NCI-H146 (cell line): Measurements from ENCODE around the gene IFT22.
"Not testable (repeated sequence)": the region's sequence is repeated elsewhere in the genome, so short reads cannot be mapped to it uniquely, and the experiment has no call there.

Experiments used
- DNase-seq: peaks from one replicate; lab custom pipeline; 2025; lab: John Stamatoyannopoulos, UW

IFT22 gene

DNA sequence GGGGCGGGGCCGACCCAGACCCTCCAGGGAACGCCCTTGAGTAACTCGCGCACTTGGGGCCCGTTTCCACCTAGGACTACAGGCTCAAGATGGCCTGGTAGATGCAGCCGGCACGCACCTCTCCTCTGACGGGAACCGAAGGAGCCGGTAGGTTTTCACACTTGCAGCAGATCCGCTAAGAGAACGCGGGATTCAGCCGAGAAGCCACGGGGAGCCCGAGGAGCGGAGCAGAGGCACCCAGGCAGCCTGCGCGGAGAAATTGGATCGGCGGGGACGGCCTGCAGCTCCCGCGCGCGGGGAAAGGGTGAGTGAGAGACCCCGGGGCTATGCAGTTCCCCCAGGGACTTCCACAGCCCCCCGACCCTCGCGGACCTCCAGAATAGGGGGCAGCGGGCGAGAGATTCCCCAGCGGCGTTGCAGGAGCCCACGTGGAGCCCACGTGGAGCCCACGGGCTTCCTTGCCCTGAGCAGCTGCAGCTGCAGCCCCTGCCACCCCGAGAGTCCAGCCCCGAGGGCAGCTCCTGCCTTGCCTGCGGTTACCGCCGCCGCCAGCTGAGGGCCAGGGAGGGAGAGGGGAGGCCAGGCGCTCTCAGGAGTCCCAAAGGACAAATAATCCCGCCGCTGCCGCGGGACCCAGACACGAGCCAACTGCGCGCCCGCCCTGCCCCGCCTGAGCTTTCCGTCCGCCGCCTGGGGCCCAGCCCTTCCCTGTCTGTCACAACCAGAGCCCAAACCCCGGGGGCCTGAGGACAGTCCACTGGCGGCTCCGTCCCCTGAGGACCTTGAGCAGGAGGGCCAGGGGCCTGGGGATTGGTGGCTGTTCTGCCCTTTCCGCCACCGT, 13.1 kb downstream of the IFT22 start:
- peak; percentile 80 for DNase-seq

DNA sequence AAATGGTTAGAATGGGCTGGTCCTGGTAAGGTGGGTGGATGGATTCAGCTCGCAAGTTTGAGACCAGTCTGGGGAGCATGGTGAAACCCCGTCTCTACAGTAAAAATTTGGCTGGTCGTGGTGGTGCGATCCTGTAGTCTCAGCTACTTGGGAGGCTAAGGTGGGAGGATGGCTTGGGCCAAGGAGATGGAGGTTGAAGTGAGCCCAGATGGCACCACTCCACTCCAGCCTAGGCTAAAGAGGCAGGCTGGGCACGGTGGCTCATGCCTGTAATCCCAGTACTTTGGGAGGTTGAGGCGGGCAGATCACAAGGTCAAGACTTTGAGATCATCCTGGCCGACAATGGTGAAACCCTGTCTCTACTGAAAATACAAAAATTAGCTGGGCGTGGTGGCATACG, 15.3 kb downstream of the IFT22 start:
- DNase-seq, result no peak

DNA sequence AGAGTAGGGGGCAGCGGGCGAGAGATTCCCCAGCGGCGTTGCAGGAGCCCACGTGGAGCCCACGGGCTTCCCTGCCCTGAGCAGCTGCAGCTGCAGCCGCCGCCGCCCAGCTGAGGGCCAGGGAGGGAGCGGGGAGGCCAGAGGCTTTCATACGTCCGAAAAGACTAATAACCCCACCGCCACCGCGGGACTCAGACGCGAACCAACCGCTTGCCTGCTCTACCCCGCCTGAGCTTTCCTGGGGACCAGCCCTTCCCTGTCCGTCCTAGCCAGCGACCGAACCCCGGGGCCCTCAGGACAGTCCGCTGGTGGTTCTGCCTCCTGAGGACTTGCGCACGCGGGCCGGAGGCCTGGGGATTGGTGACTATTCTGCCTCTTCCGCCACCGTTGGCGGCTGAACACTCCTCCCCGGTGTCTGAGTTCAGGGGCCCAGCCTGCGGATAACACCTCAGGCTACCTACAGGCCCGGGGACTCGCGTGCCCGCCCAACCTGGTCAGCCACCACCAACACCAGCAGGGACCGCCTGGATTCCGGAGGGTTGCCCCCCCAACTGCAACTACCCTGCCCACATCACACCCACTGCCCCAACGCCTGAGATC, 18.4 kb downstream of the IFT22 start:
- DNase-seq, result no peak

DNA sequence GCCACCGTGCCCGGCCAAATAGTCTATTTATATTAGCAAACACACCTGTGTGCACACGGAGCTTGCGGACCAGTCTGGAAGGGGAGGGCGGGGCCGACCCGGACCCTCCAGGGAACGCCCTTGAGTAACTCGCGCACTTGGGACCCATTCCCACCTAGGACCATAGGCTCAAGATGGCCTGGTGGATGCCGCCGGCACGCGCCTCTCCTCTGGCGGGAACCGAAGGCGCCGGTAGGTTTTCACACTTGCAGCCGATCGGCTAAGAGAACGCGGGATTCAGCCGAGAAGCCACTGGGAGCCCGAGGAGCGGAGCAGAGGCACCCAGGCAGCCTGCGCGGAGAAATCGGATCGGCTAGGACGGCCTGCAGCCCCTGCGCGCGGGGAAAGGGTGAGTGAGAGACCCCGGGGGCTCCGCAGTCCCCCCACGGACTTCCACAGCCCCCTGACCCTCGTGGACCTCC, 18.9 kb downstream of the IFT22 start:
- no peak for DNase-seq

DNA sequence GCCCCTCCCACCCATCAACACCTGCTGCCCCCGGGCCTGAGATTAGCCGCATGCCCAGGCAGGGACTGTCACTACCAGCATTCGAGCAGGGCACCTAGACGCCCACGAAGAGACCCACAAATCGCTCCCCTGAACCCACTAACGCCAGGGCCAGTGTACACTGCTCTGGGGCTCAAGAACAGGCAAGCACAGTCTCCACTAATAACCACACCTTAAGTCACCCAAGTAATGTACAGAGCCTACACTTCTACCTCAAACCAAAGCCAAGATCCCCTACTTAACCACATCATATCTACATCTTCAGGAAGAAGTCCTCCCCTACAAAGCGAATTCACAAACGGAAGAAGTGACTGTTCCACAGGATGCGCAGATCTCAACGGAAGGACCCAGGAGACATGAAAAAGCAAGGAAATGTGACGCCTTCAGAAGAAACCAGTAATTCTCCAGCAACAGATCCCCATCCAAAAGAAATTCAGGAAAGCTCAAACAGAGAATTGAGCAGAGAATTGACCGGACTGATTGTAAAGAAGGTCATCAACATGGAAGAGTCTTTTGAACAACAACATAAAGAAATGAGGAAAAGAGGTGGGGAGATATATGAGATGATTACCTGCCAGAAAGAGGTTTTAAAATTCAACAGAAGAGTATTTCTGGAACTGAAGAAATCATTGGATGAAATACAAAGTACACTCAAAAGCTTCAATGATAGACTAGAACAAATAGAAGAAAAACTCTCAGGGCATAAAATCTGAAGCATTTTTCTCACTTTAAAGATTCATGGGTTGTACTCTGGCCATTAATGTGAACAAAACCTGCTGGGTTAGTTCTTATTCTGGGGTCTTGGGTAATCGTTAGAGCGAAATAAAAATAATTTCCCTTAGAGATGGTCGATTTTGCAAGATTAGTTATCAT, 20.9 kb downstream of the IFT22 start:
- no peak for DNase-seq

DNA sequence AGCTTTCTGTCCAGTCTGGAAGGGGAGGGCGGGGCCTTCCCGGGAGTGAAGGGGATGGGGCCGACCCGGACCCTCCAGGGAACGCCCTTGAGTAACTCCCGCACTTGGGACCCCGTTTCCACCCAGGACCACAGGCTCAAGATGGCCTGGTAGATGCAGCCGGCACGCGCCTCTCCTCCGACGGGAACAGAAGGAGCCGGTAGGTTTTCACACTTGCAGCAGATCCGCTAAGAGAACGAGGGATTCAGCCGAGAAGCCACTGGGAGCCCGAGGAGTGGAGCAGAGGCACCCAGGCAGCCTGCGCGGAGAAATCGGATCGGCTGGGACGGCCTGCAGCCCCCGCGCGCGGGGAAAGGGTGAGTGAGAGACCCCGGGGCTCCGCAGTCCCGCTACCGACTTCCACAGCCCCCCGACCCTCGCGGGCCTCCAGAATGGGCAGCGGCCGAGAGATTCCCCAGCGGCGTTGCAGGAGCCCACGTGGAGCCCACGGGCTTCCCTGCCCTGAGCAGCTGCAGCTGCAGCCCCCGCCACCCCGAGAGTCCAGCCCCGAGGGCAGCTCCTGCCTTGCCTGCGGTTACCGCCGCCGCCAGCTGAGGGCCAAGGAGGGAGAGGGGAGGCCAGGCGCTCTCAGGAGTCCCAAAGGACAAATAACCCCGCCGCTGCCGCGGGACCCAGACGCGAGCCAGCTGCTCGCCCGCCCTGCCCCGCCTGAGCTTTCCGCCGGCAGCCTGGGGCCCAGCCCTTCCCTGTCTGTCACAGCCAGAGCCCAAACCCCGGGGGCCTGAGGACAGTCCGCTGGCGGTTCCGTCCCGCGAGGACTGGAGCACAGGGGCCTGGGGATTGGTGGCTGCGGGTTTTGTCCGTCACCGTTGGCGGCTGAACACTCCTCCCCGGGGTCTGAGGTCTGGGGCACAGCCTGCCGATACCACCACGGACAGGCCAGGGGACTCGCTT, 21.8 kb downstream of the IFT22 start:
- DNase-seq, result peak; percentile 39

DNA sequence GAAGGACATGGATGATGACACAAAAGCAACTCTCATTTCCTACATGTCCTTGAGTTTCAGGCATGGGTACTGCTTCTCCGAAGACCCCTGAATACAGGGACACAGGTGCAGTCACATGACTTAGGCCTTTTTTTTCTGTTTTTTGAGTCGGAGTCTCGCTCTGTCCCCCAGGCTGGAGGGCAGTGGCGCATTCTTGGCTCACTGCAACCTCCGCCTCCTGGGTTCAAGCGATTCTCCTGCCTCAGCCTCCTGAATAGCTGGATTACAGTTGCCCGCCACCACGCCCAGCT, 26.8 kb downstream of the IFT22 start:
- no peak for DNase-seq

DNA sequence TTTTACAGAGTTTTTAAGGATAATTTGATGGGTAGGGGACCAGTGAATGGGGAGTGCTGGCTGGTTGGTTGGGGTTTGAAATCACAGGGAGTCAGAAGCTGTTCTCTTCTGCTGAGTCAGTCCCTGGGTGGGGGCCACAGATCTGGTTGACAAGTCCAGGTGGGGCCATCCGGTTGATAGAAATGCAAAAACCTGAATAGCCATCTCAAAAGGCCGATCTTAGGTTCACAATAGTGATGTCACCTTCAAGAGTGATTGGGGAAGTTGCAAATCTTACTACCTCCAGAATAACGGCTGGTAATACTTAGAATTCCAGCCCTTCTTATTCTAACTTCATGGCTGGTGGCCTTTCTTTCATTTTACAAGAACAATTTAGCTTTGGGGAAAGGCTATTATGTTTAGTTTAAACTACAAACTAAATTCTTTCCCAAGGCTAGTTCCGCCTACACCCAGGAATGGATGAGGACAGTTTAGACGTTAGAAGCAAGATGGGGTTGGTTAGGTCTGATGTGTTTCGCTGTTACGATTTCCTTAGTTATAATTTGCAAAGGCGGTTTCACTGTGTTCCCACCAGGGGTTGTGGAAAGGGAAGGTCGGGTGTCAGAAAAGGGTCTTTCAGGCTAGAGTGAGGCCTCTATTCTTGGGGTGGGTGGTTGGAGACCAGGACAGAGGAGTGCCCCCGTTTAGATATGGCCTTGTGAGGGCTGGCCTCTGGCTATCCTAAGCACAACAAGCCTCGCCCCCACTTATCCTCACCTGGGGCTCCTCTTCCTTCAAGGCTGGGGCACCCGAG, 27.4 kb downstream of the IFT22 start:
- no peak for DNase-seq

DNA sequence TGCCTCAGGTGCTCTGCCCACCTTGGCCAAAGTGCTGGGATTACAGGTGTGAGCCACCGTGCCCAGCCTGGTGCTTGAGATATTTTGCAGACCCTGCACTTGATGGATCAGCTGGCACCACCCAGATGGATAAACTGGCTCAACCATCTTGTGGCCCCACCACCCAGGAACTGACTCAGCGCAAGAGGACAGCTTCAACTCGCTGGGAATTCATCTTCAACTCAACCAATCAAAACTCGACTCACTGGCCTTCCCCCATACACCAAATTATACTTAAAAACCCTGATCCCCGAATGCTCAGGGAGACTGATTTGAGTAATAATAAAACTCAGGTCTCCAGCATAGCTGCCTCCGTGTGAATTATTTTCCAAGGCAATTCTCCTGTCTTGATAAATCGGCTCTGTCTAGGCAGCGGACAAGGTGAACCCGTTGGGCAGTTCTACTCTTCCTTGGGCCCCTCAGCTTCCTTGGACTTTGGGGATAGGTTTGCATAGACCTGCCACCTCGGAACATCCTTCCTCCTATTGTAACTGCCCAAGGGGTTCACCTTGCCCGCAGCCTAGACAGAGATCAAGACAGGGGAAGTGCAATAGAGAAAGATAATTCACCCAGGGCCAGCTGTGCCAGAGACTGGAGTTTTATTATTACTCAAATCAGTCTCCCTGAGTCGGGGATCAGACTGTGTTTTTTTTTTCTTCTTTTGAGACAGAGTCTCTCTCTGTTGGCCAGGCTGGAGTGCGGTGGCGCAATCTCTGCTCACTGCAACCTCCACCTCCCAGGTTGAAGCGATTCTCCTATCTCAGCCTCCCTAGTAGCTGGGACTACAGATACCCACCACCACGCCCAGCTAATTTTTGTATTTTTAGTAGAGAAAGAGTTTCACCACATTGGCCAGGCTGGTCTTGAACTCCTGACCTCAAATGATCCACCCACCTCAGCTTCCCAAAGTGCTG, 28.3 kb downstream of the IFT22 start:
- DNase-seq, result not testable (repeated sequence)

DNA sequence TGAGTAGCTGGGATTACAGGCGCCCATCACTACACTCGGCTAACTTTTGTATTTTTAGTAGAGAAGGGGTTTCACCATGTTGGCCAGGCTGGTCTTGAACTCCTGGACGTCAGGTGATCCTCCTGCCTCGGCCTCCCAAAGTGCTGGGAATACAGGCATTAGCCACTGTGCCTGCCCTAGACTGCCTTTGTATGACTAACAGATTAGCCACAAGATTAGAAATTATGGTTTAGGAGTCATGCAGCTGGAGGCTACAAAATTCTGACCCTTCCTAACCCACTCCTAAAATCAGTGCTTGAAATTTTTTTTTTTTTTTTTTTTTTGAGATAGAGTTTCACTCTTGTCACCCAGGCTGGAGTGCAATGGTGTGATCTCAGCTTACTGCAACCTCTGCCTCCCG, 29.0 kb downstream of the IFT22 start:
- DNase-seq, result not testable (repeated sequence)

DNA sequence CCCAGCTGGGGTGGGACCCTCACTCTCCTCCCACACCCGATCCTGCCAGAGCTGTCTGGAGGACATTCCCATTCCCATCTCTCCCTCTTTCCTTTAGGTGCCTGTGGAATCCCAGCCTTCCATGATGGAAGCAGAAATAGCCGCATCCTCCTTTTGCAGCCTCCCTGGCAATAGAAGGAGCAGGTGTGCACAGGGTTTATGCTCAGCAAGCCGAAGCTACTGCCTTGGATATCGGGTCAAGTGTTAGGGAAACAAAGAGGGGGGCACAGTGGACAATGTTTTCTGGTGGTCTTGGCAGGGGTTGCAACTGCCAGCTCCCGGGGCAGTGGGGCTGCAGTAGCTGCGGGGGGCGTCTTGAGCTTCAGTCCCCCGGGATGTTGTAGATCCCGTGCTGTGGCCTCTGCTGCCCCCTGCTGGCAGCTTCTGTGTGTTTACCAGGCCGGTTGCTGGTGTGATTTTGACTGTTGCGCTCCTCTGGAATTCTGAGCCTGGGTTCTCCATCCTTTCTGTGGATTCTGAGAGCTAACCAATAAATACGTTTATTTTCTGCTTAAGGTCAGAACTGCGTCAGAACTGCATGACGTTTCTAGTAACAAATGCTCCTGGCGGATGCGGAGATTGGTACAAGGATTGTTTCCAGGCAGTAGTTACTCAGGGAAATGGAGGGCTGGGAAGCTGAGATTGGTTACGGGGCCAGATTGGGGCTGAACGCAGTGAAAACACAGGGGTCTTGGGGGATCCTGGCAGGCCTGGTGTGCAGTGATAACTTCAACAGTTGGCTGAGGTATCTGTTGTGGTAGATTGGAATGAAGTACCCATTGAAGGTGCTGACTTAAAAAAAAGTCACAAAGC, 31.2 kb downstream of the IFT22 start:
- DNase-seq, result peak; percentile 24

DNA sequence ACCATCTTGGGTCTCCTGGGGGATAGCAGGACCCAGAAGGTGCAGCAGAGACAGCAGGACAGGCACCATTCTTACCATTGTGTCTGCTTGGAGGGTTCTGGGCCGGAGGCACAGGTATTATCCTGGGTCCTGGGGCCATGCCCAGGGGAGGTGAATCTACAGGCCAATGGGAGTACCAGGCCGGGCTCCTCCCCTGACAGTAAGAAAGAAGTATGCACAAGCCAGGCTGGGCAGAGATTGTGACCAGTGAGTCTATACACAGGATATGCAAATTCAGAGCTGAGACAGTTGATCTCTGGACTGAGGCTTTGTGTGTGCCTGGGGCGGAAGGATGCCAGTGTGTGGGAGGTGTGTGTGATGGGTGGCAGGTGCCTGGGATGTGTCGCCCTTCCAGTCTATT, 31.9 kb downstream of the IFT22 start:
- not testable (repeated sequence) for DNase-seq

DNA sequence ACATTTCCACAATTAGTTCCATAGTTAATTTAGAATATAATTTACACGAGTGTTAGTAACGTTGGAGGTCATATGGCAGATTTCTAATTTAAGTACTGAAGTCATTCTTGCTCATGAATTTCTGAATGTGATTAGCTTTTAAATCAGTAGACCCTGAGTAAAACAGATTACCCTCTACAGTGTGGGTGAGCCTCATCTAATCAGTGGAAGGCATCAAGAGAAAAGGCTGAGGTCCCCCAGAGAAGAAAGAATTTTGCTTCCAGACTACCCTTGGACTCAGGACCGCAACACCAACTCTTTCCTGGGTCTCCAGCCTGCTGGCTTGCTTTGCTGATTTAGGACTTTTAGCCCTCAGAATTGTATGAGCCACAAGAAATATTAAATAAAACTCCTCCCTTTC, 33.2 kb downstream of the IFT22 start:
- no peak for DNase-seq

DNA sequence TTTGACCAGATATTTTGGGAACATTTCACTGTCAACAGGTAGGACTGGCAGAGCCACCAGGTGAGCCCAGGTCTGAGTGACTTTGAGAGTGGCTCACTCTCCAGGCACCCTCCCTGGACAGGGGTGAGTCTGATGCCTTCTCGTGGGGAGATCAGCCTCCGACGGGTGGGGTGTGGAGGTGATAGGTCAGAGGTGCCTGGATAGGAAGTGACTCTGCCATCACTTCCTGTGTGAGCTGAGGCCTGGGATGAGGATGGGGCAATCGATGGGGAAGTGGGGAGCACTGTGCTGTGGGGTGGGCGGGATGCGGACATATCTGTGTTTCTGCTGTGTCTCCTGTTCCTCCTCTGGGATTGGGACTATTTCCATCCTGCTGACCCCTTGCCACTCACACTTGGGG, 34.6 kb downstream of the IFT22 start:
- no peak for DNase-seq

DNA sequence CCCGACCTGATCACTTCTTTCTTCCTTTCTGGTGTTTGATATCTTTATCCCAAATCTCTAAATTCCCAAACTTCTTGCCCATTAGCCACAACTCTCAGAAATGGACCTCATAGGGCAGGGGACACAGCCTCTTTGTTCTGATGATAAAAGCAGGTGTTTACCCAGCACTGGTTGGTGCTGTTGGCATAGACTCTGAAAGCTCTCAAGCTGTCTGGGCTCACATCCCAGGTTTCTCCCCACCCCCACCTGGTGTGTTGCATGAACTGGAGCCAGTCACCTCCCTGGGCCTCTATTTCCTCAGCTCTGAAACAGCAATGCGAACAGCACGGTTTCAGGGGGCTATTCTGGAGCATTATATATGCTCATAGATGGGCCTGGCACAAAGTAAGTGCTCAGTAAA, 35.7 kb downstream of the IFT22 start:
- DNase-seq, result not testable (repeated sequence)

DNA sequence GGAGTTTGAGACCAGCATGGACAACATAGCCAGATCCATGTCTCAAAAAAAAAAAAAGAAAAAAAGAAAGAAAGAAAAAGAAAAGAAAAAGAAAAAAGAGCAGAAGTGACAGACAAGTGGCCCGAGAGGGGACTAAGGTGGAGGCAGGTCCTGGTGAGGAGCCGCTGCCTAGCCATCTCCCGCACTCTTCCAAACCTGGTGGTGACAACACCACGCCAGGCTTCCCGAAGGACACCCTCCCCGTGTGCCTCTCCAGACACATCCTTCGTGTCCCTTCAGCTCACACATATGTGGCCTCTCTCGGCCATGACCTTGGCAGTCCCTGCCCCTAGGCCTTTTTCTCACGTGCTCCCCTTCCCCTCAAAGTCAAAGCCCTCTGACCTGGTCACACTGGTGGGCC, 36.4 kb downstream of the IFT22 start:
- no peak for DNase-seq

DNA sequence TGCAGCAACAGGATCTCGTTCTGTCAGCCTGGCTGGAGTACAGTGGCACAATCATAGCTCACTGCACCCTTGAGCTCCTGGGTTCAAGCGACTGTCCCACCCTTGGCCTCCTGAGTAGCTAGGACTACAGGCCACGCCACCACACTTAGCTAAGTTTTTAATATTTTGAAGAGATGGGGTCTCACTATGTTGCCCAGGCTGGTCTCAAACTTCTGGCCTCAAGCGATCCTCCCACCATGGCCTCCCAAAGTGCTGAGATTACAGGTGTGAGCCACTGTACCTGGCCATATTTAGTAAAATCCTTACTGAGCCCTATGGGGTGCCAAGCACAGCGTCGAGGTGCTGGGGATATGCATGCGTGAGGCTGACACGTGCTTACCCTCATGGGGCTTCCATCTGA, 40.7 kb downstream of the IFT22 start:
- not testable (repeated sequence) for DNase-seq

DNA sequence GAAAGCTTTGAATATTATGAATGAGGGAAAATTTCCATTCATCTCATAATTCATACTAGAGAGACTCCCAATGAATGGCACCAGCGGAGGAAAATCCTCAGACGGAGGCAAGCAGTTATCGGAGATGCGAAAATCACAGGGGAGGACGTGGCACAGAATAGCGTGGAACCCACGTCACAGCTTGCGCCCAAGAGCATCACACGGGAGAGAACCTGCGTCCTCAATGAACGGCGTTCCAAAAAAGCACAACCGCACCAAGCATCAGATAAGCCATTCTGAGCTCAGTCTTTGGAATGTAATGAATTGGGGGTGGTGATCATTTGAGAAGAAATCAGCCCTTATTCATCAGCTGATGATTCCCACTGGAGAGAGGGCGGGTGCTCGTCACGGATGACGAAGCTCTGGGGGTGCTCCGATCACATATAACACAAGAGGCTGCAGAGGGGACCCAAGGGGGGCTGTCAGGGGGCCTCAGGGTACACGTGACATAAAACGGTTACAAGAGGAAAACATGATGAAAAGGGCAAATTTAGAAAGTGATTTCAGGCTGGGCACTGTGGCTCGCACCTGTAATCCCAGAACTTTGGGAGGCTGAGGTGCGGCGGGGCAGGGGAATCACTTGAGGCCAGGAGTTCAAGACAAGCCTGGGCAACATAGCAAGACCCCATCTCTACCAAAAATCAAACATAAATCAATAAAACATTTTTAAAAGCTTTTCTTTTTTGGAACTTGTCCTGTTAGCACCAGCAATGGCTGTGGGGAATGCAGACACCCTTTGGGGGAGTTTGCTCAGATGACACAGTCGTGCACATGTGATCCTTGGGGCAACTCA, 42.9 kb downstream of the IFT22 start:
- no peak for DNase-seq
